Mesenchymal stem cell (in vitro differentiated cells and primary cell): Measurements from ENCODE around the gene RAP1GAP2.

Experiments used
- DNase-seq: peaks from one replicate; pipeline ENCODE4 v3.0.0-alpha.2; 2013
- H2AFZ ChIP-seq: one replicate; pipeline ENCODE4 v1.6.1; 2013; ENCODE audit warnings: low read depth, mild to moderate bottlenecking, control low read depth, inconsistent platforms, low read length, moderate library complexity
- H2AK5ac ChIP-seq: 2 replicates; pipeline ENCODE4 v1.6.1; 2013; ENCODE audit warnings: low read length, moderate library complexity, mild to moderate bottlenecking, inconsistent platforms; ENCODE audit not compliant: severe bottlenecking
- H2BK120ac ChIP-seq: one replicate; pipeline ENCODE4 v1.6.1; 2013; ENCODE audit warnings: low read depth, mild to moderate bottlenecking, inconsistent platforms, low read length, moderate library complexity
- H2BK12ac ChIP-seq, 2 experiments: one replicate each; pipeline ENCODE4 v1.6.1; 2013; ENCODE audit warnings: inconsistent platforms in 2 of 2, low read length in 2 of 2, mild to moderate bottlenecking in 2 of 2, moderate library complexity in 2 of 2, control low read depth in 1 of 2
- H2BK15ac ChIP-seq: one replicate; pipeline ENCODE4 v1.6.1; 2013; ENCODE audit warnings: mild to moderate bottlenecking, low read depth, inconsistent platforms; ENCODE audit not compliant: poor library complexity, severe bottlenecking
- H2BK5ac ChIP-seq: 2 replicates; pipeline ENCODE4 v1.6.1; 2013; ENCODE audit warnings: low read depth, mild to moderate bottlenecking, low read length, control low read depth, inconsistent platforms; ENCODE audit not compliant: poor library complexity, severe bottlenecking
- H3K14ac ChIP-seq, 2 experiments: one replicate each; pipeline ENCODE4 v1.6.1; 2013; ENCODE audit warnings: inconsistent platforms in 2 of 2, low read length in 2 of 2, control low read depth in 1 of 2, mild to moderate bottlenecking in 1 of 2, moderate library complexity in 1 of 2
- H3K18ac ChIP-seq, 2 experiments: one replicate each; pipeline ENCODE4 v1.6.1; 2013; ENCODE audit warnings: inconsistent platforms in 2 of 2, low read length in 2 of 2, control low read depth in 1 of 2, low read depth in 1 of 2, mild to moderate bottlenecking in 1 of 2
- H3K23ac ChIP-seq, 2 experiments: one replicate each; pipeline ENCODE4 v1.6.1; 2013; ENCODE audit warnings: inconsistent platforms in 2 of 2, low read length in 2 of 2, mild to moderate bottlenecking in 2 of 2, moderate library complexity in 2 of 2, control low read depth in 1 of 2
- H3K27ac ChIP-seq: 2 replicates; pipeline ENCODE4 v1.5.1; 2013; ENCODE audit warnings: mild to moderate bottlenecking, moderate library complexity, low read length, control low read depth, inconsistent platforms; ENCODE audit not compliant: poor library complexity, severe bottlenecking
- H3K27me3 ChIP-seq, 2 experiments: 2 replicates each; pipeline versions ENCODE4 v1.6.1 to v1.7.0; 2013; ENCODE audit warnings: low read length in 2 of 2, mild to moderate bottlenecking in 2 of 2, moderate library complexity in 2 of 2, control low read depth in 1 of 2, inconsistent platforms in 1 of 2; ENCODE audit not compliant: control insufficient read depth in 1 of 2, insufficient read depth in 1 of 2
- H3K36me3 ChIP-seq, 2 experiments: 2 replicates each; pipeline versions ENCODE4 v1.6.1 to v1.7.0; 2013; ENCODE audit warnings: low read length in 2 of 2, control low read depth in 1 of 2, inconsistent platforms in 1 of 2, low read depth in 1 of 2, mild to moderate bottlenecking in 1 of 2; ENCODE audit not compliant: insufficient read depth in 2 of 2, control insufficient read depth in 1 of 2
- H3K4ac ChIP-seq, 2 experiments: one replicate each; pipeline ENCODE4 v1.6.1; 2013; ENCODE audit warnings: inconsistent platforms in 2 of 2, low read length in 2 of 2, mild to moderate bottlenecking in 2 of 2, moderate library complexity in 2 of 2, control low read depth in 1 of 2, low read depth in 1 of 2
- H3K4me1 ChIP-seq: 2 replicates; pipeline ENCODE4 v1.6.1; 2013; ENCODE audit warnings: low read depth, low read length, control low read depth; ENCODE audit not compliant: control insufficient read depth, insufficient read depth
- H3K4me2 ChIP-seq: 2 replicates; pipeline ENCODE4 v1.6.1; 2013; ENCODE audit warnings: low read length, mild to moderate bottlenecking, inconsistent platforms; ENCODE audit not compliant: poor library complexity, severe bottlenecking
- H3K4me3 ChIP-seq, 2 experiments: 2 replicates each; pipeline versions ENCODE4 v1.5.1 to v1.7.0; 2013; ENCODE audit warnings: low read length in 2 of 2, mild to moderate bottlenecking in 2 of 2, control low read depth in 1 of 2, low read depth in 1 of 2; ENCODE audit not compliant: insufficient read depth in 1 of 2
- H3K79me1 ChIP-seq: replicated peaks from 2 replicates; pipeline ENCODE4 v1.6.1; 2013; ENCODE audit warnings: mild to moderate bottlenecking, control low read depth, low read length, inconsistent platforms; ENCODE audit not compliant: poor library complexity, severe bottlenecking
- H3K9ac ChIP-seq: 2 replicates; pipeline ENCODE4 v1.7.0; 2013; ENCODE audit warnings: mild to moderate bottlenecking, low read length, moderate library complexity
- H3K9me3 ChIP-seq: 2 replicates; pipeline ENCODE4 v1.7.0; 2013; ENCODE audit warnings: mild to moderate bottlenecking, low read length; ENCODE audit not compliant: control insufficient read depth
- H4K8ac ChIP-seq: one replicate; pipeline ENCODE4 v1.6.1; 2013; ENCODE audit warnings: inconsistent platforms, mild to moderate bottlenecking, low read length, moderate library complexity
- H4K91ac ChIP-seq: one replicate; pipeline ENCODE4 v1.6.1; 2013; ENCODE audit warnings: mild to moderate bottlenecking, low read length, inconsistent platforms
- WGBS: methylation state at CpG from one replicate; pipeline ENCODE4 v1.1.7; 2013; ENCODE audit warnings: mixed read lengths; 5-methylcytosine and 5-hydroxymethylcytosine counted together

The RAP1GAP2 gene

DNA sequence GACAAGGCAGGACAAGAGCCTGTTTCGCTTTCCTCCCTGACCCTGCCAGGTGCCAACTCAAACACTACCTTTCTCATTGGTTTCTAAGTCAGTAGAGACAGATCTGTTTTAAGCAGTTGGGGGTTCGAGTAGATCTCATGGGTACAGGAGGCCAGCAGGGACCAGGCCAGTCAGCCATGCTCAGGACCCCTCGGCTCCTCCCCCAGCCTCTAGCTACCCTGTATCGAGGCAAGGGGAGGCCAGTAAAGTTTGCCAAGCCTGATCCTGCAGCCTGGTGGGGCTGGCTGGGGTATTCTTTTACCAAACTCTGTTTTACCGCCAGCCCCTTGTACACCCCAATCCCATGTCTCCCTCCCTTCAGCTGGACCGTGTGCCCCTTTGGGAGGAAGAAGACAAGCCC is 240.6 kb downstream of the RAP1GAP2 start:
- no peak overlapping the region for H2BK15ac ChIP-seq
- H3K4ac ChIP-seq: no peak overlapping the region
- no peak overlapping the region for H3K18ac ChIP-seq

DNA sequence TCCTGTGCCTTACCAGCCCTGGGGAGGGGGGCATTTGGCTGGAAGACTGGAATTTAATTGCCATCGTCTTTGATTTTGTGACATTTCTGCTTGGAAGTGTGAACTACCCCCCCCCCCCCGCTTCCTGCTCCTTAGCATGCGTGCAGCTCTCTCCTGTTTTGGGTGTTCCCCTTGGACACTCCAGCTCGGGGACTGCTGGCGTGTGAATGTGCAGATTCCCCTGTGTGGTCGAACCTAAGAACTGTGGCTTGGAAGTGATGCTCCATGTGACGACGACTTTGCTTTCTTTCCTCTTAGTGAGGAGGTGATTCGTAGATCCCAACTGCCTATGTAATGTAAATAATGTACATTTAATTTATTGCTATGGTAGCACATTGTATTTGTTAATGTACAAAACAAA is 241.0 kb downstream of the RAP1GAP2 start:
- Histone ChIP-seq H2AK5ac (no peak overlapping the region), H3K27ac (no peak overlapping the region), H2AFZ (no peak overlapping the region), H3K36me3 (peaks cover 0 to 16% of the 10 kb centered on the region in 2 experiments), H4K8ac (no peak overlapping the region), H3K79me1 (no peaks in the 10 kb centered on the region), H3K14ac (no peak overlapping the region), H3K23ac (no peak overlapping the region), H4K91ac (no peak overlapping the region), H3K9me3 (no peaks in the 10 kb centered on the region), H3K18ac (no peak overlapping the region), H2BK120ac (no peak overlapping the region), H3K4me3 (no peak overlapping the region), H3K4me1 (peaks cover 4% of the 10 kb centered on the region), H3K4ac (no peak overlapping the region), H2BK15ac (no peak overlapping the region), H3K27me3 (peaks cover 11 to 38% of the 10 kb centered on the region in 2 experiments), H3K9ac (no peak overlapping the region), H3K4me2 (no peak overlapping the region), H2BK12ac (no peak overlapping the region), H2BK5ac (no peak overlapping the region)
- 64% methylated on average over 6 of the region's 9 CpGs for WGBS
- DNase-seq: no peak

More for the DNA sequence above, 240.6 kb downstream of the RAP1GAP2 start:
- Histone ChIP-seq H2BK12ac (no peak overlapping the region), H3K4me3 (no peak overlapping the region), H2AK5ac (no peak overlapping the region), H3K9ac (no peak overlapping the region), H3K27ac (no peak overlapping the region), H2AFZ (no peak overlapping the region), H4K8ac (no peak overlapping the region), H2BK120ac (no peak overlapping the region), H3K23ac (no peak overlapping the region), H3K9me3 (no peaks in the 10 kb centered on the region), H3K14ac (no peak overlapping the region), H3K27me3 (peaks cover 11 to 38% of the 10 kb centered on the region in 2 experiments), H4K91ac (no peak overlapping the region), H2BK5ac (no peak overlapping the region), H3K4me1 (peaks cover 4% of the 10 kb centered on the region), H3K79me1 (no peaks in the 10 kb centered on the region), H3K36me3 (peaks cover 0 to 16% of the 10 kb centered on the region in 2 experiments), H3K4me2 (no peak overlapping the region)
- 80% methylated on average over 4 of the region's 6 CpGs for WGBS
- no peak for DNase-seq

DNA sequence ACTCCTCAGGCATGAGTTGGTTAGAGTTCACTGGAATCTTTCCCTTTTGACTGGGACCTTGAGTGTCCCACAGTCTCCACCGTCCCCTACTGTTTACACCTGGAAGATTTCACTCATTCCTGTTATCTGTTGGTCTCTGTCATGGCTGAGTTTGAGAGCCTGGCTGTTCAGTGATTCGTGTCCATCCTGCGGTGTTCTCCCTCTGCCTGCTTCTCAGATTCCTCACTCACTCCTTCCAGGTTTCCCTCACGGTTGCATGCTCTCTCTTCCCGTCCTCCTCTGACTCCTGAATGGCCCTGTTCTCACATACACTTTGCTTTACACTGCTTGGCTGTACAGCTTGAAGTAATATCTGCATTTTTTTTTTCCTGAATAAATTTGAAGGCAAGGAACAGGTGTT is 242.7 kb downstream of the RAP1GAP2 start:
- H2BK120ac ChIP-seq: no peak overlapping the region
- no peak overlapping the region for H3K9ac ChIP-seq
- no peak overlapping the region for H4K91ac ChIP-seq
- H3K27ac ChIP-seq: no peak overlapping the region
- no peak overlapping the region for H3K18ac ChIP-seq
- H2BK5ac ChIP-seq: no peak overlapping the region
- 64% methylated on average over 5 of the region's 5 CpGs for WGBS
- H3K4me3 ChIP-seq: no peak overlapping the region
- peaks cover 4% of the 10 kb centered on the region for H3K4me1 ChIP-seq
- no peak overlapping the region for H3K14ac ChIP-seq
- H3K4me2 ChIP-seq: no peak overlapping the region
- no peak overlapping the region for H4K8ac ChIP-seq
- H2AFZ ChIP-seq: no peak overlapping the region
- H3K27me3 ChIP-seq: peaks cover 11 to 32% of the 10 kb centered on the region in 2 experiments
- H2BK15ac ChIP-seq: no peak overlapping the region
- H3K23ac ChIP-seq: no peak overlapping the region
- no peak overlapping the region for H3K4ac ChIP-seq
- no peak overlapping the region for H2AK5ac ChIP-seq
- no peak overlapping the region for H2BK12ac ChIP-seq
- H3K79me1 ChIP-seq: no peaks in the 10 kb centered on the region
- no peak for DNase-seq
- H3K9me3 ChIP-seq: peaks cover 9% of the 10 kb centered on the region
- H3K36me3 ChIP-seq: no peaks in the 10 kb centered on the region

DNA sequence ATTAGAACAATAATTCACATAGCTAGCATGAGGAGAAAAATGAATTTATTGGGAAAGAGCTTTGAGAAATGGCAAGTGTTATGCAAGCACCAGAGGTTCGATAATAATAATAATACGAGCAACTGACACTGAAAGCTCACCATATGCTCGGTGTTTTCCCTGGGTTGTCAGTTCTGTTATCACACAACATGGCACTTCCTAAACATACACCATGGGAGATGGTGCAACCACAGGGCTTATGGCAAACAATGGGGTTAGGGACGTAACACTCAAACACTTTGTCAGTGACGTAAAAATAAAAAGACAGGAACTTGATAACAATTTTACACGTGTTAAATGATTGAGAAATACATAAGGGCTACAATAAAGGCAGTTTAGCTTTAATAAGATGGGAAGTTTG is 243.5 kb downstream of the RAP1GAP2 start:
- Histone ChIP-seq H2BK120ac (no peak overlapping the region), H4K8ac (no peak overlapping the region), H3K4me3 (no peak overlapping the region), H4K91ac (no peak overlapping the region), H3K18ac (no peak overlapping the region), H2AFZ (no peak overlapping the region), H3K4ac (no peak overlapping the region), H3K36me3 (no peaks in the 10 kb centered on the region), H3K4me1 (peaks cover 5% of the 10 kb centered on the region), H2BK12ac (no peak overlapping the region), H2AK5ac (no peak overlapping the region), H3K79me1 (no peaks in the 10 kb centered on the region), H2BK5ac (no peak overlapping the region), H3K27me3 (peaks cover 11 to 32% of the 10 kb centered on the region in 2 experiments), H3K9ac (no peak overlapping the region), H3K14ac (no peak overlapping the region), H2BK15ac (no peak overlapping the region), H3K27ac (no peak overlapping the region), H3K4me2 (no peak overlapping the region), H3K23ac (no peak overlapping the region), H3K9me3 (peaks cover 13% of the 10 kb centered on the region)
- WGBS: 82% methylated on average over 6 of the region's 6 CpGs
- no peak for DNase-seq
